Measurements from ENCODE around the gene XPR1. TPM values are rescaled to one million over a fixed set of nuclear protein-coding genes. Genes with fewer than 3 reads are reported as not detected.

The XPR1 gene
- total RNA-seq, 4 donors from 2014 or later = 29.4 to 42.2 (median 33.7) TPM

- Histone ChIP-seq H3K27ac (no peak overlapping the region), H3K27me3 (no peaks in the 10 kb centered on the region), H3K4me3 (replicated peaks in 1 of 3) (no peak overlapping the region), H3K4me1 (peaks cover 0 to 9% of the 10 kb centered on the region in 2 donors), H3K9me3 (no peaks in the 10 kb centered on the region), H3K36me3 (peaks cover 0 to under 1% of the 10 kb centered on the region in 2 donors)
- WGBS, 2 donors = 76 to 82% methylated on average over 1 of the region's 1 CpG
- intact Hi-C loops (cut with DNase I) = no loop called here
- TF ChIP-seq CTCF (IDR thresholded peaks at IDR 0.05) = no peak
- TF ChIP-seq POLR2A (IDR thresholded peaks at IDR 0.05) = no peak
- no peak for DNase-seq
Observed at GRCh38 chr1:180842052-180842451, 210.2 kb downstream of the XPR1 start.

GRCh38 chr1:180842491-180843275 is 210.9 kb downstream of the XPR1 start:
- H3K27me3 ChIP-seq = no peaks in the 10 kb centered on the region
- H3K4me3 ChIP-seq (replicated peaks in 1 of 3) = no peak overlapping the region
- intact Hi-C loops (cut with DNase I) = no loop called here
- H3K9me3 ChIP-seq = no peaks in the 10 kb centered on the region
- H3K27ac ChIP-seq = no peak overlapping the region
- peaks cover 0 to 9% of the 10 kb centered on the region in 2 donors for H3K4me1 ChIP-seq
- no peak for DNase-seq
- TF ChIP-seq POLR2A (IDR thresholded peaks at IDR 0.05) (no peak), CTCF (IDR thresholded peaks at IDR 0.05) (no peak)
- H3K36me3 ChIP-seq = no peaks in the 10 kb centered on the region
- WGBS, 2 donors = 62 to 63% methylated on average over 5 of the region's 5 CpGs

- no peak for DNase-seq
- Histone ChIP-seq H3K27ac (no peak overlapping the region), H3K36me3 (no peaks in the 10 kb centered on the region), H3K4me1 (peaks cover 0 to 9% of the 10 kb centered on the region in 2 donors), H3K4me3 (replicated peaks in 1 of 3) (no peak overlapping the region), H3K9me3 (no peaks in the 10 kb centered on the region), H3K27me3 (no peaks in the 10 kb centered on the region)
- TF ChIP-seq CTCF (IDR thresholded peaks at IDR 0.05) = no peak
- TF ChIP-seq POLR2A (IDR thresholded peaks at IDR 0.05) = no peak
- intact Hi-C loops (cut with DNase I) = no loop called here
- 86 to 100% methylated on average over 1 of the region's 1 CpG for WGBS, 2 donors
Observed at GRCh38 chr1:180845352-180845751, 213.5 kb downstream of the XPR1 start.

- H3K36me3 ChIP-seq = no peaks in the 10 kb centered on the region
- no peaks in the 10 kb centered on the region for H3K9me3 ChIP-seq
- no peak for DNase-seq
- H3K4me1 ChIP-seq = no peaks in the 10 kb centered on the region
- intact Hi-C loops (cut with DNase I) = no loop called here
- no peaks in the 10 kb centered on the region for H3K27me3 ChIP-seq
- no peak for TF ChIP-seq POLR2A (IDR thresholded peaks at IDR 0.05)
- no peak for TF ChIP-seq CTCF (IDR thresholded peaks at IDR 0.05)
- no peak overlapping the region for H3K4me3 ChIP-seq (replicated peaks in 1 of 3)
- no peak overlapping the region for H3K27ac ChIP-seq
Observed at GRCh38 chr1:180848191-180848590, 216.4 kb downstream of the XPR1 start.

GRCh38 chr1:180849031-180849775 is 217.4 kb downstream of the XPR1 start:
- Histone ChIP-seq H3K4me1 (no peaks in the 10 kb centered on the region), H3K9me3 (no peaks in the 10 kb centered on the region), H3K4me3 (replicated peaks in 1 of 3) (no peak overlapping the region), H3K36me3 (no peaks in the 10 kb centered on the region), H3K27ac (no peak overlapping the region), H3K27me3 (no peaks in the 10 kb centered on the region)
- intact Hi-C loops (cut with DNase I) = no loop called here
- TF ChIP-seq POLR2A (IDR thresholded peaks at IDR 0.05) (no peak), CTCF (IDR thresholded peaks at IDR 0.05) (no peak)
- no peak for DNase-seq
- 91 to 96% methylated on average over 6 of the region's 6 CpGs for WGBS, 2 donors
